Immature natural killer cell (primary cell): Measurements from ENCODE around the gene SIK2. TPM values are rescaled to one million over a fixed set of nuclear protein-coding genes. Genes with fewer than 3 reads are reported as not detected.
A peak's percentile ranks its signal among the peaks of the same experiment; 100 is the strongest.

ENCODE experiments used
- DNase-seq, 3 donors: peaks; one replicate each; pipeline ENCODE4 v3.0.0; 2022; ENCODE audit warnings: mixed read lengths in 1 of 3
- H3K27ac Mint-ChIP-seq, 6 donors: one replicate each; pipeline ENCODE4 v1.8.0; 2020; ENCODE audit warnings: mixed read lengths in 6 of 6, mild to moderate bottlenecking in 5 of 6, inconsistent platforms in 4 of 6, moderate library complexity in 3 of 6
- H3K27me3 Mint-ChIP-seq, 3 donors: one replicate each; pipeline ENCODE4 v1.8.0; 2020 to 2021; ENCODE audit warnings: low read depth in 3 of 3, mild to moderate bottlenecking in 3 of 3, mixed read lengths in 3 of 3, moderate library complexity in 3 of 3, inconsistent platforms in 1 of 3
- H3K36me3 Mint-ChIP-seq, 3 donors: one replicate each; pipeline ENCODE4 v1.8.0; 2020; ENCODE audit warnings: mixed read lengths in 3 of 3, inconsistent platforms in 2 of 3, mild to moderate bottlenecking in 2 of 3
- H3K4me1 Mint-ChIP-seq, 2 donors: one replicate each; pipeline ENCODE4 v1.8.0; 2020; ENCODE audit warnings: inconsistent platforms in 2 of 2, mild to moderate bottlenecking in 2 of 2, mixed read lengths in 2 of 2, moderate library complexity in 1 of 2
- H3K4me3 Mint-ChIP-seq, 5 donors: one replicate each; pipeline ENCODE4 v1.8.0; 2020; ENCODE audit warnings: mild to moderate bottlenecking in 5 of 5, mixed read lengths in 5 of 5, inconsistent platforms in 3 of 5, moderate library complexity in 3 of 5
- H3K9me3 Mint-ChIP-seq, 6 donors: one replicate each; pipeline ENCODE4 v1.8.0; 2020; ENCODE audit warnings: mild to moderate bottlenecking in 6 of 6, mixed read lengths in 6 of 6, inconsistent platforms in 4 of 6, moderate library complexity in 3 of 6
- polyA plus RNA-seq, 3 donors: library from polyadenylated mRNA; unstranded; fragments of 300-500 nt; fragmentation: Illumina TruSeq; gene quantifications; one replicate each; pipeline ENCODE4 v1.2.3, GENCODE V29; 2021

SIK2 gene
- polyA plus RNA-seq, 3 donors from 2014 or later: 0.04 to 0.38 (median 0.13) TPM

DNA sequence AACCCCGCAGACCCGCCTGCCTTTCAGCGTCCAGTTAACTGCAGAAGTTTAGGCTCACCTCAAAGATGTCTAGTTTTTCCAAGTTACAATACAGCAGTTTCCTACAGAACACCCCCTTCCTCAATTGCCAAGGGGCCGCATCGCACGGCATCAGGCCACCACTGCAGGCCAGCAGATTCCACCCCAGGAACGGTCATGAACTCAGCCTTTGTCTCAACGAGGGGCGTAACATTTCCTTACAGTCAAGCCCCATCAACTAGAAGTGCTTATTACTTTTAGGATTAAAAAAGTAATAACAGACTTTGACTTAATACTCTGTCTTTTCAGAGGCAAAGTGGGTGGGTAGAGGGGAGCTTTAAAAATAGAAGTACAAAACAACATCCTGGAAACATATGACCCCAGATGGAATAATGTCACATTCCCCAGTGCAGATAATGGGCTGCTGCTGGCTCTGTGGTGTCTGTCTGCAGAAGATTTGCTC, 127.6 kb downstream of the SIK2 start:
- Mint-ChIP-seq H3K27me3 (peaks cover 0 to 4% (median 3%) of the 10 kb centered on the region in 3 donors), H3K27ac (peak overlapping the region in 1 of 6 donors; percentile 12), H3K9me3 (no peaks in the 10 kb centered on the region), H3K4me3 (no peak overlapping the region), H3K4me1 (no peaks in the 10 kb centered on the region), H3K36me3 (peaks cover 0 to 9% (median 3%) of the 10 kb centered on the region in 3 donors)
- no peak for DNase-seq

DNA sequence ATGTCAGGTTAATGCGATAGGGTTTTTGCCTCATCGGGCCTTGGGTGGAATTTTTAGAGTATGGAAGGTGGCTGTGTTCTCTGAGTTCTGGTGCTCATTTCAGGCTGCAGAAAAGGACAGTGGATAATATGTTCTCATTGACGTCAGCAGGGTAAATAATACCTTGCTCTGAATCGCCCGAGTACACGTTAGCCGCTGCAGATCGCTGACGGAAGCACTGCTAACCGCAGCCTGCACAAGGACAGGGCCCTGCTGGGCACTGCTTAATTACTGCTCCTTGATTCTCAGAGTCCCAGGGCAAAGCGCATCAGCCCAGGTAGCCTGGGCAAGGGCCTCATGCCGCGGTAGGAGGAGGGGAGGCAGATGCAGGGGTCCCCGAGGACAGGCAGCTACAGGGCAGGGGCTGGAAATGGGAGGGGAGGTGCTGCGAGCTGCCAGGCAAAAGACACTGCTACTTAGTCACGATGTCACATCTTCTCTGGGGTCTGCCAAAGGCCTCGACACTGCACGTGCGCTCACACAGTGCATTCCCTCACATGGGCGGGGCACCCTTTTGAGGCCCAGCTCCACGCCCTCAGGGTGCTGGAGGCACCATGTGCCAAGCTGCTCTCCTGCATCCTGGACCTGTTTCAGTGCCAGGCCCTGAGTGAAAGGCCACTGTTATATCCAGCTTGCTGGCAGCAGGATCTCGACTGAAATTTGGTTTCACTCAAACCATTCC, 128.8 kb downstream of the SIK2 start:
- Mint-ChIP-seq H3K27ac (no peak overlapping the region), H3K4me3 (no peak overlapping the region), H3K36me3 (peaks cover 0 to 7% (median 0%) of the 10 kb centered on the region in 3 donors), H3K4me1 (no peaks in the 10 kb centered on the region), H3K27me3 (peaks cover 0 to 4% (median 3%) of the 10 kb centered on the region in 3 donors), H3K9me3 (no peaks in the 10 kb centered on the region)
- no peak for DNase-seq

DNA sequence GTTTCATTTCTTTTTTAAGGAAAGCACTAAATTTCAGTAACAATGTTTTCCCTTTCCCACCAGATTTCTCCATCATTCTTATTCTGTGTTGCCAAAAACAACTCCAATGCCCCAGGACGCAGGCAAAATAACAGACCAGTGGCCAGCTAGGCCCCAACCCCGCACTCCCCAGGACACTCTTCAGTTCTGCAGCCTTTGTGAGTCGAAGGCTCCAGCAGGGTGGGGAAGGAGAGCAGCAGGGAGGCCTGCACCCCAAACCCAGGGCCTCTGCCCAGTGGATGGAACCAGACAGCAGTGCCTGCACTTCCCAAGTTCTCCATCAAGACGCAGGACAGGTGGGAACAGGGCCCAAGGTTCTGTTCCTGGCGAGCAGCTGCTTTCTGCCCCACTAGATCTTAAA, 129.6 kb downstream of the SIK2 start:
- no peak for DNase-seq
- H3K9me3 Mint-ChIP-seq: no peaks in the 10 kb centered on the region
- H3K4me1 Mint-ChIP-seq: no peaks in the 10 kb centered on the region
- H3K36me3 Mint-ChIP-seq: peaks cover 0 to 2% (median 0%) of the 10 kb centered on the region in 3 donors
- H3K27ac Mint-ChIP-seq: no peak overlapping the region
- H3K4me3 Mint-ChIP-seq: no peak overlapping the region
- peaks cover 0 to 4% (median 1%) of the 10 kb centered on the region in 3 donors for H3K27me3 Mint-ChIP-seq

DNA sequence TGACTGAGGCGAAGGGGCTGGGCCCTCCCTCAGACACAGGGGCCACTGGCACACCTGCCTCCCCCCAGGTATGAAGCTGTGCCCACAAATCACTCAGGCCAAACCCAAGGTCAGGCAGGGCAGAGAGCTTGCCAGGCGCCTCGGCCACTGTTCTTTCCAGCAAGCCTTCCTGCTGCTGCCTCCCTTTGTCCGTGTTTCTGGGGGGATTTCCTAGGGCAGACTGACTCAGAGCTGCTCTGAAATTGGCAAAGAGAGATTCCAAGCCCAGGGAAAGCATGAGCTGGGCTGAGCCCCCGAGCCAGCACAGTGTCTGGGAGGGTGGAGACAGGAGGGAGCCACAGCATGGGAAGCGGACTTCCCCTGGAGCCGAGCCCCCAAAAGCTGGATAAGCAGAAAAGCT, 130.8 kb downstream of the SIK2 start:
- H3K36me3 Mint-ChIP-seq: peaks cover 0 to 3% (median 0%) of the 10 kb centered on the region in 3 donors
- H3K4me3 Mint-ChIP-seq: no peak overlapping the region
- H3K27me3 Mint-ChIP-seq: peaks cover 0 to 4% (median 2%) of the 10 kb centered on the region in 3 donors
- no peaks in the 10 kb centered on the region for H3K9me3 Mint-ChIP-seq
- H3K27ac Mint-ChIP-seq: no peak overlapping the region
- DNase-seq: no peak
- no peaks in the 10 kb centered on the region for H3K4me1 Mint-ChIP-seq

DNA sequence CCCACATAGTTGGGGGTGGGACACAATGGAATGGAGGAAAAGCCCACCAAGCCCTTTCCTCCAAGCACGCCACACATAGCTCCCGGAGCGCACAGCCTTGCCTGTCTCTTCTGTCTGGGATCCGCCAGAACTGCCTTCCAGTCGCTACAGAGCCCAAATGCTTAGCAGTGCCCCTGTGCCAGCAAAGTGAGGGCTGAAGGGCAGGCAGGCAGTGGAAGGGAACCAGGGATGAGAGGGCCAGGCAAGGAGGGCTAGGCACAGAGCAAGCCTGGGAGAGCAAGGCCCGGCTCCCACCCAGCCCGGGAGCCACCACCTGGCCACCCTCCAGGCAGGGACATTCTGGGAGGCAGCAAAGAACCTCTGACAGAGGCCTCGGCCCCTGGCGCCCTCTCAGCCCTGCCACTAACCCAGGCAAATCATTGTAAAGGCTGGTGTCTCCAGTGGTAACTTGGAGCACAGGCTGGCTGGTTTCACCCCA, 131.4 kb downstream of the SIK2 start:
- H3K27ac Mint-ChIP-seq: no peak overlapping the region
- no peaks in the 10 kb centered on the region for H3K9me3 Mint-ChIP-seq
- no peaks in the 10 kb centered on the region for H3K4me1 Mint-ChIP-seq
- H3K36me3 Mint-ChIP-seq: peaks cover 0 to 4% (median 0%) of the 10 kb centered on the region in 3 donors
- peaks cover 0 to 4% (median 2%) of the 10 kb centered on the region in 3 donors for H3K27me3 Mint-ChIP-seq
- no peak for DNase-seq
- H3K4me3 Mint-ChIP-seq: no peak overlapping the region

DNA sequence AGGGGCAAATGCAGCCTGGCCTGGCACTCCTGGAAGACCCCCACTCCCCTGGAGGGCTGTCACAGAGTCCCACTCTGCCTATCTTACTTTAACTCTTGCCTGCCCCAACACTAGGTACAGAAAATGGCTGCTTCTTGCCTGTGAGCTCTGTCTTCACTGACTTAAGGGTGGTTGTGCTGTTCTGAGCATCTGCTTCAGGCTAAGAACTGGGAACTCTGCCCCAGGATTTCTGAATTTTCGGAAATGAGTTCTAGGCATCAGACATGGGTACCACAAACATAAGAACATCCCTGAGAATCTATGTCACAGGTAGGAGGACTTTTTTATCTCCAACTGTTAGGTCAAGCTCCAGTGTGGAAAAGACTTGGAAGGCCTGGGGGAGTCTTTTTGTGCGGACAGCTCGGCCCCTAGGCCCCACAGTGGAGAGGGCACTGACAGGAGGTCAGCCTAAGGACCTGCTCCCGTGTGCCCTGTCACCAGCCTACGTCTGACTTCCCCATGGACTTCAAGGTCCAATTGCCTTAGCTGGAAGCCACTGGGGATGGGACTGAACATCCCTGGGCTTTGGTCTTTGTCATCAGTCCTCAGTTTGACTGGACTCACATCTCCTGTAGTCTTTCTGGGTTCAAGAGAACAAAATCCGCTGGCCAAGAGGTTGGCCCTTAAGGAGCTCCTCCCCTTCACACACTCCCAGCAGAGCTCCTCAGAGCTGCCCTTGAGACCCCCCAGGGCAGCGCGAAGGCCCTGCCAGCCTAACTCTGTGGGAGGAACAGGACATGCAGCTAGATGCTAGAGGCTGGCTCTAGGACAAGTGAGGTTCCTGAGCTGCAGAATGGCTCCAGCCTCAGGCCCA, 132.1 kb downstream of the SIK2 start:
- peaks cover 0 to 4% (median 0%) of the 10 kb centered on the region in 3 donors for H3K36me3 Mint-ChIP-seq
- no peak overlapping the region for H3K4me3 Mint-ChIP-seq
- no peaks in the 10 kb centered on the region for H3K4me1 Mint-ChIP-seq
- H3K9me3 Mint-ChIP-seq: no peaks in the 10 kb centered on the region
- no peak for DNase-seq
- H3K27me3 Mint-ChIP-seq: peaks cover 0 to 3% (median 2%) of the 10 kb centered on the region in 3 donors
- H3K27ac Mint-ChIP-seq: no peak overlapping the region

DNA sequence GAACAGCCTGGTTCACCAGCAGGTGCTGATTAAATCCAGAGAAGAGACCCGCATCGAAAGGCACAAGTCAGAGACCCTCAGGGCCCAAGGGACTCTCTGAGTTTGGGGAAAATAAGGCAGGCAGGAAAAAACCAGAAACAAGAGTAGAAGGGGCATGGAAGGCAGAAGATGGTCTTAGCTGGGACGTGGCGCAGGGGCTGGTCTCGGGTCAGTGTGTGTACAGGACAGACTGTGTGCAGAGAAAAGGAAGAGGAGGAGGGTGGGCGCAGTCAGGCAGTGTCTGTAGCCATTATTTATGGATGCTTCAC, 132.7 kb downstream of the SIK2 start:
- DNase-seq: no peak
- Mint-ChIP-seq H3K4me3 (no peak overlapping the region), H3K36me3 (peaks cover 0 to 8% (median 0%) of the 10 kb centered on the region in 3 donors), H3K27me3 (peaks cover 0 to 3% (median 0%) of the 10 kb centered on the region in 3 donors), H3K4me1 (no peaks in the 10 kb centered on the region), H3K9me3 (no peaks in the 10 kb centered on the region), H3K27ac (peak overlapping the region in 2 of 6 donors; percentile 5 to 28)

DNA sequence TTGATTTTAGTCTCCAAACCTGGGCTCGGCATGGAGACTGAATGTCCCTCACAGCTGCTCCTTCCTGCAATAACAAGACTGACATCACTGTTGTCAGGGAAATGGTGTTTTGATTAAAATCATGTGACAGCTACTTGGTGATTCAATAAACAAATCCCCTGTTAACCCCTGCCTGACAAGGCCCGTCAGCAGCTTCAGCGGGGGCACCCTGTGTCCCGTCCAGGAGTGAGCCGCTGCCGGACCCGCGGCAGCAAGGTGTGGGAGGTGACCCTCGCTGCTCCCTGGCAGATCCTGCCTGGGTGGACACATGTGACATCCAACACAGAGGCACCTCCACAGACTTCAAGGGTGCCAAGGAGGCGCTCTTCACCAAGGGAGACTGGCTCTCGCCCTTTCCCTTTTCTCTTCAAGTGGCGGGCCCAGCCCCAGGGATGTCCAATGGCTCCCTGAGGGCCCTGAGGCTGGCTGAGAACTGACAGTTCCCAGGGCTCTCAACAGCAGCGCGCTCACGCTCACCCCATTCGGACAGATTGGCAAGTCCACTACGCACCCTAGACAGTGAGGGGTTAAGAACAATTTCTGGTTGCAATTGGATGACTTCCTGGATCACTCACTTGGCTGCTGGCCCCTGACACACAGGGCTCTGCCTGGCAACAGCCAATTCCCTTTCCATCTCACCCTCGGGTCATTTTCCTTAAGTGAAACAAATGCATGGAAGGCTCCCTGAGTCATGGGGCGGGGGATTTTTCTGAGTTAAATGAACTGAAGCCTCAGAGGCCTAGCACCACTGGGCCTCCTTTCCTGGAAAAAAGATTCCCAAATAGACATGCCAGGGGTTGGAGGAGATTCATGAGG, 133.2 kb downstream of the SIK2 start:
- Mint-ChIP-seq H3K4me1 (no peaks in the 10 kb centered on the region), H3K9me3 (no peaks in the 10 kb centered on the region), H3K27ac (peak overlapping the region in 1 of 6 donors; percentile 53), H3K4me3 (no peak overlapping the region), H3K36me3 (peaks cover 0 to 10% (median 0%) of the 10 kb centered on the region in 3 donors), H3K27me3 (peaks cover 0 to 3% (median 0%) of the 10 kb centered on the region in 3 donors)
- no peak for DNase-seq

DNA sequence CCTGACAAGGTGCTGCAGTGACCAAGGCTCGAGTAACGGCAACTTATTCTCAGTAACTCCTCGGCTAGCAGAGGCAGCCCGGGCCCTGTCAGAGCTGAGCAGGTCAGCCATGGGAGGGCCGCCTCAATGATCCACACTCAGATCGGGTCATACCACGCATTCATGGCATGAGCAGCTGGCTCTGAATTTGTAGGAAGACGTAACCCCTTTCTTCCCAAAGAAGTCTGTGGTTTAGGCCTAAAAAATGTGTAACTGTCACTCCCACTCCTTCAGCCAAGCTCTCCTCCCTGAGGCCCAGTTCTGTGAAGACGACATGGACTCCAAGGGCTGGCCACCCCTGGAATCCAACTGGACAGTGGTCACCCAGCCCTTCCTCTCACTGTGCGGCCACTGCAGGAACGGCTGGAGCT, 133.9 kb downstream of the SIK2 start:
- H3K4me3 Mint-ChIP-seq: no peak overlapping the region

DNA sequence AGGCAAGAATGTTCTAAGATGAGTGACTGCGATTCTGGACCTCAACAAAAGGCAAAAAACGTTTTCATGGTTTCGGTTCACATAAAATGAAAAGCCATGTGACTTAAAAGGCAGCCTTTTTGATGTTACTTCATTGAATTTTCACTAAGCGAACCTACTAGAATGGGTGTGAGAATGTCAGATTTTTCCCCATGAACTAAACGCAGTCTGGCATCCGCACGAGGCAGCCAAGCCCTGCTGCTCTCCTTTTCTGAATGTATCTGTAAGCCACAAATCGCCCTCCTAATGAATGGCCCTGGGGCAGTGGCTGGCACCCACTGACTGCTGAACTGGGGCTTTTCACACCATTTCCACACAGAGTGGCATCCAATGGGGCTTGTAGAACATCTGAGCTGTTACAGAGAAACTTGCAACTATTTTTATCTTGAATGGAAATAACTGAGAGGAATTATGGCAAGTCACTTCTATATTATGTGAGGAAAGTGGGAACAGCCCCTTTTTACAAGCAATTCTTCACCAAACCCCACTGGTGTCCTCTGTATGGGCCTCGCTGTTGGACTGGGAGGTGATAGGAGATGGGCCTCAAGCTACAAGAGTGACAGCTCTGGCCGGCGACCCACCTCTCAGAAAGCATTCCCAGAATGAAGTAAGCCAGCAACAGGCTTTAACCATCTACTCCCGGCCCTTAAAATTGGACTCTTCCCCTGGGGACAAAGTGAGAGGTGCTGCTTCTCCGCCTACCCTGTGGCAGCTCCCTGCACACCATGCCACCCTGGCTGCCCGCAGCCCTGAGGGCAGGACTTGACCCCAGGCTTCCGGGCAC, 134.6 kb downstream of the SIK2 start:
- no peak for DNase-seq
- H3K36me3 Mint-ChIP-seq: peaks cover 4 to 24% (median 13%) of the 10 kb centered on the region in 3 donors
- peak overlapping the region in 1 of 6 donors; percentile 45 for H3K27ac Mint-ChIP-seq
- no peaks in the 10 kb centered on the region for H3K9me3 Mint-ChIP-seq
- no peaks in the 10 kb centered on the region for H3K4me1 Mint-ChIP-seq
- H3K4me3 Mint-ChIP-seq: no peak overlapping the region
- peaks cover 0 to 3% (median 0%) of the 10 kb centered on the region in 3 donors for H3K27me3 Mint-ChIP-seq

More for the DNA sequence above, 133.9 kb downstream of the SIK2 start:
- Mint-ChIP-seq H3K27me3 (peaks cover 0 to 3% (median 0%) of the 10 kb centered on the region in 3 donors), H3K27ac (no peak overlapping the region), H3K36me3 (peaks cover 0 to 17% (median 7%) of the 10 kb centered on the region in 3 donors), H3K9me3 (no peaks in the 10 kb centered on the region), H3K4me1 (no peaks in the 10 kb centered on the region)
- no peak for DNase-seq

DNA sequence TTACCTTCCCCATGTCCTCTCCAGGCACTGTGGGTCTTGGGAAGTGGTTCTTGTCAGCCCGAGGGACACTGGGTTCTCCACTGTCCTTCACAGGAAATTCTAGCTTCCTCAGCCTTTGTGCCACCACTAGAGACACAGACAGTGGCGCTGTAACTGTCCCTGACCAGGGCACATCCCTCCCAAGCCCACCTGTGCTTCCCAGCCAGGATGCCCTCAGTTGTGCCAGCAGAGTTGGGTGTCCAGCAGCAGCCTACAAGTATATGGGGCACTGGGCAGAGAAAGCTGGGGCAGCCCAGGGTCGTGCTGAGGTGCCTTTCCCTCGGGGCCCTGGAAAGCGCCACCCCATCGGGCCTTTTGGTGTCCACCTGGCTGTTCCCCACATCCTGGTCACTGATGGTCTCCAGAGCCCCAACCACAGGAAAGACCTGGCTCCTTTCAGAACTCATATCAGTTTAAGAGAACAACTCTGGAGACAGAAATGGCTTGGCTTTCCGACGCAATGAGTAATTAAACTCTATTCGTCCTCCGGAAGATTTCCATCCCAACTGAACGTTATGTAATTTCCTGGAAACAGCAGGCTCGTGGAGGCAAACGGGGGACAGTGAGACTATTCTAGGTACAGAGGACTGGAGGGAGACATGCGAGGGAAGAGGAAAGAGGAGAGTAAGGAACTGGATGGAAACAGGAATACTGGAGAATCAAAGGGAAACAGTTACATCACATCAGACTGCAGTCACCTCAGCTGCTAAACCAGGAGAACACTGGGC, 135.4 kb downstream of the SIK2 start:
- H3K4me1 Mint-ChIP-seq: no peaks in the 10 kb centered on the region
- no peak overlapping the region for H3K4me3 Mint-ChIP-seq
- H3K36me3 Mint-ChIP-seq: peaks cover 4 to 30% (median 14%) of the 10 kb centered on the region in 3 donors
- H3K27me3 Mint-ChIP-seq: peaks cover 0 to 3% (median 0%) of the 10 kb centered on the region in 3 donors
- H3K9me3 Mint-ChIP-seq: no peaks in the 10 kb centered on the region
- H3K27ac Mint-ChIP-seq: peak overlapping the region in 1 of 6 donors; percentile 45
- DNase-seq: no peak

DNA sequence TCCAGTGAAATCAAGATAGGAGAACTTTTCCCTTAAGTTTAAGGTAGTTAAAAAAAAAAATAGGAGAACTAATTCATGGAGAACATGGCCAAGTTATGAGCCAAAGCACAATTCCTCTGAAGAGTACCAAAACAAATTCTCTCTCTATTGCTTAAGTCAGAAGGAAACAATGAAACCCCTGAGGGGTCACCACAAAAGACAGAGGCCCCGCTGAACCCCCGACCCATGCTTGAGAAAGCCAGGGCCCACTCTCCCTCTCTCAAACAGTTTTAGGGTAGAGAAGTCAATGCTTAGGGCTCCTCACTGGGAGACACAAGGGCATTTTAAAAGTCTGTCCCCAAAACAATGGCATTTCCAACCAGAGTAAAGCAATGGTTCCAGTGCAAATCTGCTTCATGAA, 137.1 kb downstream of the SIK2 start:
- Mint-ChIP-seq H3K4me1 (no peaks in the 10 kb centered on the region), H3K36me3 (peaks cover 9 to 41% (median 19%) of the 10 kb centered on the region in 3 donors), H3K27me3 (peaks cover 0 to 3% (median 0%) of the 10 kb centered on the region in 3 donors), H3K27ac (no peak overlapping the region), H3K4me3 (no peak overlapping the region), H3K9me3 (no peaks in the 10 kb centered on the region)
- no peak for DNase-seq
